ENCODE results near the gene FGF19. TPM values are rescaled to one million over a fixed set of nuclear protein-coding genes. Genes with fewer than 3 reads are reported as not detected.

FGF19 gene
- total RNA-seq, 1 experiment from 2014 or later = not detected

- DNase-seq (peak; percentile 49), ATAC-seq (peak; percentile 68)
- Histone ChIP-seq H4K20me1 (ENCODE audit: low read length) (no peaks in the 10 kb centered on the region), H3K4me3 (ENCODE audit: low read length) (peak overlapping the region; percentile 68), H3K4me2 (ENCODE audit: low read length) (peak overlapping the region; percentile 96), H3K36me3 (ENCODE audit: low read depth, low read length) (no peaks in the 10 kb centered on the region), H3K9ac (ENCODE audit: low read length) (no peak overlapping the region), H3K27ac (ENCODE audit: low read length) (no peak overlapping the region), H3K4me1 (ENCODE audit: insufficient read depth, low read length) (peaks cover 13% of the 10 kb centered on the region), H3K79me2 (ENCODE audit: low read length) (no peaks in the 10 kb centered on the region), H3K9me3 (ENCODE audit: low read length) (no peaks in the 10 kb centered on the region), H3F3A (ENCODE audit: low read length, unreplicated experiment) (no peaks in the 10 kb centered on the region), H2AFZ (ENCODE audit: low read length) (peak overlapping the region; percentile 94), H3K9me2 (replicated peaks; ENCODE audit: low read length) (no peaks in the 10 kb centered on the region), H3K27me3 (ENCODE audit: low read length) (no peaks in the 10 kb centered on the region)
- POLR2A ChIA-PET (ENCODE audit: unreplicated experiment) = no interaction called here
- CTCF ChIA-PET = no interaction called here
- BruUV-seq (replicated peaks) = no TSS peak
- TF ChIP-seq EZH2phosphoT487 (IDR thresholded peaks at IDR 0.05; ENCODE audit: borderline replicate concordance, low read length) (no peak), CTCF (conservative IDR thresholded peaks at IDR 0.05; ENCODE audit: low read depth, low read length) (peak; percentile 80), EZH2 (IDR thresholded peaks at IDR 0.05; ENCODE audit: low read length, unreplicated experiment) (no peak)
- intact Hi-C loops (cut with micrococcal nuclease) = loop anchor here (5.0 kb wide), 1 partner anchor 493 kb away; no protein-coding TSS in a partner anchor
These were observed 859 bp upstream of the FGF19 start for GRCh38 chr11:69704508-69705253.

DNA sequence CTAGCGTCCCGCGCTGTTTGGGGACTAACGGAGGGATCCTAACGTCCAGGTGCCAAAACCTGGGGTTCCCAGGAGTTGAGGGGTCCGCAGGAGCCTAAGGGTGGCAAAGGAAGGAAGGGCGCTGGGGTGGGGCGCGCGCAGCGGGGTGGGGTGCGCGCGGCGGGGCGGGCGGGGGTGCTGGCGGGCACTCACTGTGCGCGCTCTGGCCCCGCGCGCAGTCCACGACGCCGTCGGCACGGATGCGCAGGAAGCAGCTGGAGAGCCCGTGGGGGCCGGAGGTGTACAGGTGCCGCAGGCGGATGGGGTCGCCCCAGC, 412 bp downstream of the FGF19 start:
- TF ChIP-seq CTCF (conservative IDR thresholded peaks at IDR 0.05; ENCODE audit: low read depth, low read length) (no peak), EZH2 (IDR thresholded peaks at IDR 0.05; ENCODE audit: low read length, unreplicated experiment) (no peak), EZH2phosphoT487 (IDR thresholded peaks at IDR 0.05; ENCODE audit: borderline replicate concordance, low read length) (no peak)
- peak overlapping the region; percentile 68; the same call in 1 of the 2 replicates for H3K4me3 ChIP-seq (ENCODE audit: low read length)
- no peaks in the 10 kb centered on the region for H3K9me2 ChIP-seq (replicated peaks; ENCODE audit: low read length)
- no peaks in the 10 kb centered on the region for H3F3A ChIP-seq (ENCODE audit: low read length, unreplicated experiment)
- no peaks in the 10 kb centered on the region for H3K9me3 ChIP-seq (ENCODE audit: low read length)
- no peak overlapping the region for H2AFZ ChIP-seq (ENCODE audit: low read length)
- DNase-seq (no peak), ATAC-seq (no peak)
- H3K27ac ChIP-seq (ENCODE audit: low read length) = no peak overlapping the region
- H3K27me3 ChIP-seq (ENCODE audit: low read length) = no peaks in the 10 kb centered on the region
- H4K20me1 ChIP-seq (ENCODE audit: low read length) = no peaks in the 10 kb centered on the region
- no peaks in the 10 kb centered on the region for H3K79me2 ChIP-seq (ENCODE audit: low read length)
- BruUV-seq (replicated peaks) = no TSS peak
- H3K9ac ChIP-seq (ENCODE audit: low read length) = no peak overlapping the region
- ChIA-PET CTCF (no interaction called here), POLR2A (ENCODE audit: unreplicated experiment) (no interaction called here)
- intact Hi-C loops (cut with micrococcal nuclease) = no loop called here
- H3K36me3 ChIP-seq (ENCODE audit: low read depth, low read length) = no peaks in the 10 kb centered on the region
- peaks cover 13% of the 10 kb centered on the region for H3K4me1 ChIP-seq (ENCODE audit: insufficient read depth, low read length)
- H3K4me2 ChIP-seq (ENCODE audit: low read length) = peak overlapping the region; percentile 96; the same call in 1 of the 2 replicates

DNA sequence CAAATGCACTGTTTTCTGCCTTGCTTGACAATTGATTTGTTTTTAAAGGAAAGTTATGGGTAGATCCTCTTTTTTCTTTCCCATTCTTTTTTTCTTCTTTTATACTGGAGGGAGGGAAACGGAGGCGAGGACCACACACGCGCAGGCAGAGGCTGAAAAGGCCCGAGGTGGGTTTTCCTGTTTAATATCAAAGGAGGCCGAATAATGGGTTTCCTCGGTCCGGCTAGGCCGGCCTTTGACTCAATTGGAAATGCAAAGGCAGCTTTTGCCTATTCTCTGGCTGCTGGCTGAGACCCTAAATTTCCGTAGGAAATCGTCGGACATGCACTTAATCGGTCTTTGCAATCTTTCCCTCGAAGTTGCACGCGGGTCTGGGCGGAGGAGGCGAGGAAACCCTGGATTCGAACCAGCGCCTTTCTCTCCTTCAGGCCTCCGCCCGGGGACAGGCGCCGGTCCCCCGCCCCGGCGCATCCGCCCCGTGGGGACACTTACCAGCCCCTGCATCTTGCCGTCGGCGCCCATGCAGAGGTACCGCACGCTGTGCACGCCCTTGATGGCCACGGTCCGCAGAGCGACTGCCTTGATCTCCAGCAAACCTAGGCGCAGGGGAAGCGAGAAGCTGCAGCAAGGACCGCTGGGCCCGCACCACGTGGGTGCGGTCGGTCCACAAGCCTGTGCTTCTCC, 911 bp downstream of the FGF19 start:
- H3K4me2 ChIP-seq (ENCODE audit: low read length) = no peak overlapping the region

More for the DNA sequence above, 911 bp downstream of the FGF19 start:
- no peak overlapping the region for H3K9ac ChIP-seq (ENCODE audit: low read length)
- H3F3A ChIP-seq (ENCODE audit: low read length, unreplicated experiment) = no peaks in the 10 kb centered on the region
- H3K36me3 ChIP-seq (ENCODE audit: low read depth, low read length) = no peaks in the 10 kb centered on the region
- no peak overlapping the region for H3K27ac ChIP-seq (ENCODE audit: low read length)
- no peak for DNase-seq
- no peak overlapping the region for H3K4me3 ChIP-seq (ENCODE audit: low read length)
- TF ChIP-seq EZH2 (IDR thresholded peaks at IDR 0.05; ENCODE audit: low read length, unreplicated experiment) = no peak
- H3K27me3 ChIP-seq (ENCODE audit: low read length) = no peaks in the 10 kb centered on the region
- no peak overlapping the region for H2AFZ ChIP-seq (ENCODE audit: low read length)
- no peaks in the 10 kb centered on the region for H3K9me2 ChIP-seq (replicated peaks; ENCODE audit: low read length)
- BruUV-seq (replicated peaks) = no TSS peak
- no peaks in the 10 kb centered on the region for H3K79me2 ChIP-seq (ENCODE audit: low read length)
- no peaks in the 10 kb centered on the region for H4K20me1 ChIP-seq (ENCODE audit: low read length)
- ATAC-seq = no peak
- intact Hi-C loops (cut with micrococcal nuclease) = no loop called here
- peaks cover 13% of the 10 kb centered on the region for H3K4me1 ChIP-seq (ENCODE audit: insufficient read depth, low read length)
- ChIA-PET POLR2A (ENCODE audit: unreplicated experiment) (no interaction called here), CTCF (interaction anchor here (0.6 kb wide), 1 partner anchor 930 kb away, joined by 3 read pairs; no protein-coding TSS in a partner anchor)
- no peaks in the 10 kb centered on the region for H3K9me3 ChIP-seq (ENCODE audit: low read length)
